Hindlimb muscle (tissue), 1 donor: Measurements from ENCODE around the gene KCNQ5. TPM values are rescaled to one million over a fixed set of nuclear protein-coding genes. Genes with fewer than 3 reads are reported as not detected.

Source experiments
- DNase-seq: peaks from one replicate; pipeline ENCODE4 v3.0.0-alpha.2; 2013
- polyA plus RNA-seq: library from polyadenylated mRNA; unstranded; fragments of 120-200 nt; gene quantifications from one replicate; pipeline ENCODE4 v1.2.1, GENCODE V29; 2013; ENCODE audit not compliant: insufficient read length

Gene KCNQ5
- polyA plus RNA-seq, 1 donor: 0.76 TPM

- no peak for DNase-seq
Observed at GRCh38 chr6:73076211-73076954, 454.5 kb downstream of the KCNQ5 start.

- no peak for DNase-seq
Observed at GRCh38 chr6:73078333-73078862, 456.5 kb downstream of the KCNQ5 start.

DNA sequence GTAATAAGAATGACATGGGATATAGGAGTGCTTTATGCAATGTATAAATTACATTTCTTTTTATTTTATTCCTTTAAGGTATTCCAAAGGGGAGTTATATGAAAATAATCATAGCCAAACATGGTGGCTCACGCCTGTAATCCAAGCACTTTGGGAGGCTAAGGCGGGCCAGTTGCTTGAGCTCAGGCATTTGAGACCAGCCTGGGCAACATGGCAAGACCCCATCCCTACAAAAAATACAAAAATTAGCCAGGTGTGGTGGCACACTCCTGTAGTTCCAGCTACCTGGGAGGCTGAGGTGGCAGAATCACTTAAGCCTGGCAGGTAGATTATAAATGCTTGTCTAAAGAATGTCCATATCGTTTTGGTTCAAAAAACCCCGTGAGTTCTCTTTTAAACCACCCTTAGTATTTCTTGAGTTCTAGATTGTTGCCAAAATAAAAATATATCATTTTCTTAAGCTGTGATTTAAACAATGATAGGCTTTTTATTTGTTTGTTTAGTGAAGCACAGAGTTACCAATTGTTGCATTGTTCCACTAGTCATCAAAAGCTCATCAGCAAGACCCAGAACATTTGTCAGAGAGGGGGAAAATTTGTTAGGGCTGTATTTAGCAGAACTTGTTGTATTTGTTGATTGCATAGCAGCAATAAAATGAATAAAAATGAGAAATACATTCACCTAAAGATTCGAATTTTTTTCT is 457.2 kb downstream of the KCNQ5 start:
- no peak for DNase-seq

- DNase-seq: no peak
Observed at GRCh38 chr6:73079611-73079955, 457.7 kb downstream of the KCNQ5 start.

DNA sequence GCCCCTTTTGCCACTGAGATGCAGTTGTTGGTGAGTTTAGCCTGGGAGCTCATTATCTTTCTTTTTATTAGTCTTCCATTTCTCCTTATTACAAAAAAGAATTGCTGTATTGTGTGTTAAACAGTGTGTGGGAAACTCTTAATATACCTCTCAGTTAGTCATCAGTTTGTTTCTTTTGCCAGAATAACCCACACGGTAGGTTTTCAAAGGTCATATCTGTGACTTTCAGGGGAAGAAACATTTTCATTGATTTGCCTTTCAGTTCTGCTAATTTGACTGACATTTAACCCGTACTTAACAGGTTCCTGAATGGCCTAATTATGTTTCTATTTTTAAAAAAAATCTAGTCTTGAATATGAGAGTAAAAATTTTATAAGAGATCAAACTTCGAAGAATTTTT is 458.1 kb downstream of the KCNQ5 start:
- DNase-seq: no peak

DNA sequence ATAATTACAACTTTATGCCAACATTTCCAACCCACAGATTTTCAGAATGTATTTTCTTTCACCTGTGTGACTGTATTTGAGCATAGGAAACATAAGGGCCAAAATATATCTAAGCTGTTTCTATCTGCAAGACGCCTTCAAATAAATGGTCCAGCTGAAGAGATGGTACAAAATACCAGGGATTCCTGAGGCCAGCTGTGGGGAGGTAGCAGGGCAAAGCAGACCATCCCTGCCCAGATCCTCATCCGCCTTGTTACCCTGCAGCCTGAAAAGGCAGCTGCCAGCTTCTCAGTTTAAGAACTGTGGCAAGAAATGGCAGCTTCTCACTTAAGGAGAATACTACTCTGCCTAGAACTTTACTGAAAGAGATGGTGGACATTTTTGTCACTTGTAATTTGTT is 460.1 kb downstream of the KCNQ5 start:
- no peak for DNase-seq

GRCh38 chr6:73083886-73084285 is 462.0 kb downstream of the KCNQ5 start:
- no peak for DNase-seq

DNA sequence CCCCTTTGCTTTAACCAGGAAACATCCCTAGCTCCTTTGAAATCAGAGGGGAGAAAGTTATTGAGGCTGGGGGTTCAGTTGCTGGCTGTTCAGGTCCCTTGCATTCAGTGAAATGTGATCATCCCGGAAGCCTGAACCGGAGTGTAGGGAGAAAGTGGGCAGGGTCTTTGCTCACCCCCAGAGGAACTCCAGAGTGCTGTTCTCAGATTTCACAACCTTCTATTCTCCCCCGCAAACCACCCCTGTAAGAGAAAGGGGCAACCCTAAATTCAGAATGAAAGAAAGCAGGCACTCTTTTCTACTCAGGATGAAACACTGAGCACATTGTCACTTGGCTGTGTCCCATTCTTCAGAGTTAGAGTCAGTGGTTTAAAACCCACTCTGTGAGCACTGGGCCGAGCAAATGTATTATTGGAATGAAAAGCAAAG is 463.6 kb downstream of the KCNQ5 start:
- no peak for DNase-seq

- DNase-seq: no peak
Observed at GRCh38 chr6:73086726-73087125, 464.9 kb downstream of the KCNQ5 start.

DNA sequence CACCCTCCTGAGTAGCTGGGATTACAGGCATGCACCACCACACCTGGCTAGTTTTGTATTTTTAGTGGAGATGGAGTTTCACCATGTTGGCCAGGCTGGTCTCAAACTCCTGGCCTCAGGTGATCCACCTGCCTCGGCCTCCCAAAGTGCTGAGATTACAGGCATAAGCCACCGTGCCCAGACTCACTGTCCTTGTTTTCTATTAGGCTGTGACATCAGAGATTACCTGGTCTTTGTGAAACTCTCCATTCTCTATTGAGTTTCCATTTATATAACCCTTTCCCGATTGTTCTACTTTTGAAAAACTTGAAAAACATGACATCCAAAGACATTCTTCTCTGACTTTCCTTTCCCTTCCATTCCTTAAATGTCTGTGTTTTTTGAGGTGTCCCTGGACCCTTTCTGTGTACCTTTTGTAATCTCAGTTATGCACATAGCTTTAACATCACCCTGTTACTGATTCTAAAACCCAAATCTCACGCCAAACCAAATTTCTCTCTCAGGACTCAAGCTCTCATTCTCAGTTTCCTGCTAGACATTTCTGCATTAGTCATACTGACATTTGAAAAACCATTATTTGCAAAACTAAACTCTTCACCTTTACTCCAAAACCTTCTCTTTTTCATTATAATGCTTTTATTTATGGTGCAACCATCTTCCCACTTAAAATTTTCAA is 466.4 kb downstream of the KCNQ5 start:
- no peak for DNase-seq

- DNase-seq: peak; percentile 20
Observed at GRCh38 chr6:73104921-73105320, 483.1 kb downstream of the KCNQ5 start.

- DNase-seq: no peak
Observed at GRCh38 chr6:73107016-73107415, 485.2 kb downstream of the KCNQ5 start.

DNA sequence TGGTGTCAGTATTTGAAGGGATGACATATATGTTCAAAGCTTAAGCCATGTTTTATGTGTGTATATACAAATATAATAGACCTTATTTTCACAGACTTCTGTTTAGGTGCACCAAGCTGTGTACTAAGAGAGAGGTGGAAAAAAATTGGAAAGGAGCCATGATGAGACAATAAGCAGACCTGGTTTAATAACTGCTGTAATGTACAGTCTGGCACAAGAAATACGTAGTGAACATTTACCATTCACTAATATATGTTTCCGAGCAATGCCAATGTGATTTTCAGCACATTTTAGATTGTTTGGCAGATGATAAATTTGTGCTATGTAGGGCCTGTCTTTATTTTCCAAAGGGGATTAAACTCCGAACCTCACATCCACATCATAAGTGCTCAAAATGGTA is 487.1 kb downstream of the KCNQ5 start:
- DNase-seq: no peak

- DNase-seq: no peak
Observed at GRCh38 chr6:73109659-73110058, 487.8 kb downstream of the KCNQ5 start.

- no peak for DNase-seq
Observed at GRCh38 chr6:73116330-73116729, 494.5 kb downstream of the KCNQ5 start.

- DNase-seq: no peak
Observed at GRCh38 chr6:73121421-73121993, 499.6 kb downstream of the KCNQ5 start.

- DNase-seq: no peak
Observed at GRCh38 chr6:73123632-73124329, 501.9 kb downstream of the KCNQ5 start.

DNA sequence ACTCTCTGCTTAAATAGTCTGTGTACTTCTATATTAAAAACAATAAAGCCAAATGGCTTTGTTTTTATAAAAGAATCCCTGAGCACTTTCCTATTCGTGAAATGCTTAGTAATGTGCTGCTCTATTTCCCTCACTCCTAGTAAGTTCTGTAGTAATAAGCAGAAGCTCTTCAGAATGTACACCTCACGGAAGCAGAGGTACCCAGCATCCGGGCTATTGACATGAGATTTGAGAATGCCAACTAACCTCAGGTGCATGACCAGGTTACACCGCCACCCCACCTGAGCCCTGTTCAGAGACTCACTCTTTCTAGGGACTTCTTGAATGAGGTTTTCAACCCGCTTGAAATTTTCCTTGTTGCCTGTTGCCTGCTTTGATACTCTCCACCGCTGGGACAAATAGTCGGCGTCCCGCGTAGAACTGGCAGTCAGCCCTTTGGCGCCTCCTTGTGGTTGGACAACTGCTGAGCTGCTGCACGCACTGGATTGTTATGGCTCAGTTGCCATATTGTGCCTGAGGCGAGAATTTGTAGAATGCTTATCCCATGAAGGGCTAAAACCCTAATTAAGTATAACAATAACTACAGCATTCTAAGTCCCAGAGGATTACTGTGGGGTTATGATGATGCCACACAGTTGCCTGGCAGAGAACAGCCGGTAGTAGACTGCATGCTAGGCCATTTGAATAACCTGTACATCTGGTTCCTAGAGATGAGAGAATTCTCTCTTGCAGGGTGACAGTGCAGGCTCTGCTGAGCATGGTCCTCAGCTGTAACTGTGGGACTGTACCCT is 508.0 kb downstream of the KCNQ5 start:
- DNase-seq: peak; percentile 64

- DNase-seq: no peak
Observed at GRCh38 chr6:73131706-73132105, 509.8 kb downstream of the KCNQ5 start.

GRCh38 chr6:73134588-73134987 is 512.7 kb downstream of the KCNQ5 start:
- no peak for DNase-seq

DNA sequence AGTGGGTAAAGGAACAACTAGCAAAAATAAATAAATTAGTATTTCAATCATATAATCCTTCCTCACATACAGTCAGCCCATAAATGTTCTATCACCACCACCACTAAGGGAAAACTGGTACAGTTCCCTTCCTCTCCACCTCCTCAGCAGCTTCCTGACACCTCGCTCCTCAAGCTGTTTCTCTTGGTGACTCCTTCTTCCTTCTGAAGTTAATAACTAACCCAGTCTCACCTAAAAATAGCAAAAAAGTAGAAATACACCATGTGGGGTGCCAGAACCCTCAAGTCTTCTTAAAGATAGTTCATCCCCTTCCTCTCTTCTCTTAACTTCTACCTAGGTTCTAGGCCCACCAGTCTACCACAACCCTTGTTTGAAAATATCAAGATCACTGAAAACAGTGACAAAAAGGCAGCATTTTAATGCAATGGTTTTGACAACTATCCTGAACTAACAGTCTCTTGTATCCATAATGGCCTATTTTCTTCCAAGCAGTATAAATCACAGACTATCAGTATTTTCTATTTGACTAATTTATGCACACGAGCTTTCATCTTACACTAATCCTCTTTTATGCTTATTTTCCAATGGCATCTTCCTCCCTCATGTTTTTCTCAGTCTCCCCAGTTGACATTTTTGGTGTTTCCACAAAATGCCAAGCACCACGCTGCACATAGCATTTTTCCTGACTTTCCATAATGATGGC is 518.0 kb downstream of the KCNQ5 start:
- DNase-seq: no peak
